ENCODE measurements around the gene EGLN3.
"Not testable (repeated sequence)": the region's sequence is repeated elsewhere in the genome, so short reads cannot be mapped to it uniquely, and the experiment has no call there.

The EGLN3 gene

DNA sequence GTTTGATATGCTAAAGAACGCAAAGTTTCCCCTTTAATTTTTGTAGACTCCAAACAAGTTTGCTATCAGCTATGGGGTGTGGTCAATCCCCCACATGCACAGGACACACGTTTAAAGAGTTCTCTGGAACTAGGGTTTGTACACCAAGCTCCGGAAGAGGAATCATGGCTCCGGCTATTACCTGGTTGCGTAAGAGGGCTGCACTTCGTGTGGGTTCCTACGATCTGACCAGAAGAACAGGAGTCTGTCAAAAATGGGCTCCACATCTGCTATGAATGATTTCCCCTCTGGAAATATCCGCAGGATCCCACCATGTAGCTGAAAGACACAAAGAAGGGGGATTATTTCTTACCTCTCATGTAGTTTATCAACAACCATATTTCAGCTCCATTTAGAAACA lies 22.0 kb downstream of the EGLN3 start:
- Histone ChIP-seq H3K9me3 (ENCODE audit: severe bottlenecking) (no peaks in the 10 kb centered on the region), H3K27ac (ENCODE audit: poor library complexity, severe bottlenecking) (no peak overlapping the region), H3K36me3 (ENCODE audit: low read depth) (peaks cover 45% of the 10 kb centered on the region), H3K27me3 (ENCODE audit: insufficient read depth, poor library complexity, severe bottlenecking) (no peaks in the 10 kb centered on the region), H3K4me3 (ENCODE audit: severe bottlenecking) (no peak overlapping the region), H3K4me1 (ENCODE audit: insufficient read depth, poor library complexity, severe bottlenecking) (peaks cover 4% of the 10 kb centered on the region)
- ATAC-seq (ENCODE audit: low read depth): no peak
- TF ChIP-seq, protein P1, sequence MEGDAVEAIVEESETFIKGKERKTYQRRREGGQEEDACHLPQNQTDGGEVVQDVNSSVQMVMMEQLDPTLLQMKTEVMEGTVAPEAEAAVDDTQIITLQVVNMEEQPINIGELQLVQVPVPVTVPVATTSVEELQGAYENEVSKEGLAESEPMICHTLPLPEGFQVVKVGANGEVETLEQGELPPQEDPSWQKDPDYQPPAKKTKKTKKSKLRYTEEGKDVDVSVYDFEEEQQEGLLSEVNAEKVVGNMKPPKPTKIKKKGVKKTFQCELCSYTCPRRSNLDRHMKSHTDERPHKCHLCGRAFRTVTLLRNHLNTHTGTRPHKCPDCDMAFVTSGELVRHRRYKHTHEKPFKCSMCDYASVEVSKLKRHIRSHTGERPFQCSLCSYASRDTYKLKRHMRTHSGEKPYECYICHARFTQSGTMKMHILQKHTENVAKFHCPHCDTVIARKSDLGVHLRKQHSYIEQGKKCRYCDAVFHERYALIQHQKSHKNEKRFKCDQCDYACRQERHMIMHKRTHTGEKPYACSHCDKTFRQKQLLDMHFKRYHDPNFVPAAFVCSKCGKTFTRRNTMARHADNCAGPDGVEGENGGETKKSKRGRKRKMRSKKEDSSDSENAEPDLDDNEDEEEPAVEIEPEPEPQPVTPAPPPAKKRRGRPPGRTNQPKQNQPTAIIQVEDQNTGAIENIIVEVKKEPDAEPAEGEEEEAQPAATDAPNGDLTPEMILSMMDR (IDR thresholded peaks at IDR 0.05; ENCODE audit: poor library complexity, severe bottlenecking): no peak
- no peak for DNase-seq (ENCODE audit: low spot score)

DNA sequence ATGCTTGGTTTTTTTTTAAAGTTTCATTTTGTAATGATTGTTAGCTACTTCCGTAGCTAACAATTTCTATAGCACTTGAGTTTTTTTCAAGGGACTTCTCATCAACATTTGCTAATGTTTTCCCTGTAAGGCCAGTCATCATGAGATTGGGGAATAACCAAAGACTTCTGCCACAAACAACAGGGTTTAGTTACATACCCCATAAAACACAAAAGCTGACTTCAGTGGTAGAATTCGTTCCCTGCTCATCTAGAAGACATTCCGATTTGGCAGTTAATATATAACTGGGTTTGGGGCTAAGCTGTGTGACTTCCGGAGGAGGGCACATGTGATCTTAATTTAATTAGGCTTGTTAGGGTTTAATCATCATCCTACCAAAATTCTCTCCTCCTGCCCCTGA lies 22.9 kb downstream of the EGLN3 start:
- Histone ChIP-seq H3K4me3 (ENCODE audit: severe bottlenecking) (no peak overlapping the region), H3K27ac (ENCODE audit: poor library complexity, severe bottlenecking) (no peak overlapping the region), H3K36me3 (ENCODE audit: low read depth) (peaks cover 45% of the 10 kb centered on the region), H3K27me3 (ENCODE audit: insufficient read depth, poor library complexity, severe bottlenecking) (no peaks in the 10 kb centered on the region), H3K9me3 (ENCODE audit: severe bottlenecking) (no peaks in the 10 kb centered on the region), H3K4me1 (ENCODE audit: insufficient read depth, poor library complexity, severe bottlenecking) (no peaks in the 10 kb centered on the region)
- no peak for ATAC-seq (ENCODE audit: low read depth)
- no peak for DNase-seq (ENCODE audit: low spot score)
- TF ChIP-seq, protein P1 (IDR thresholded peaks at IDR 0.05; ENCODE audit: poor library complexity, severe bottlenecking): no peak

DNA sequence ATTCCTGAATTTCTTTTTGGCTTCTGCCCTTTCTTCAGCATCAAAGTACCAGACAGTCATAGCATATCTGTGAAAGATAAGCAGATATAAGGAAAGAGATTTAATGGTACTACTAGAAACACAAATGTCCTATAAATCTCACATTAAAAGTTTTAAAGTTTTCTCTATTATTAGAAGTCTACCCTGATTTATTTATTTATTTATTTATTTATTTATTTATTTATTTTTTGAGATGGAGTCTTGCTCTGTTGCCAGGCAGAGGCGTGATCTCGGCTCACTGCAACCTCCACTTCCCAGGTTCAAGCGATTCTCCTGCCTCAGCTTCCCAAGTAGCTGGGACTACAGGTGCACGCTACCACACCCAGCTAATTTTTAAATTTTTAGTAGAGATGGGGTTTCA lies 23.9 kb downstream of the EGLN3 start:
- ATAC-seq (ENCODE audit: low read depth); H3K9me3 ChIP-seq (ENCODE audit: severe bottlenecking); H3K4me1 ChIP-seq (ENCODE audit: insufficient read depth, poor library complexity, severe bottlenecking); H3K27me3 ChIP-seq (ENCODE audit: insufficient read depth, poor library complexity, severe bottlenecking); H3K27ac ChIP-seq (ENCODE audit: poor library complexity, severe bottlenecking); H3K4me3 ChIP-seq (ENCODE audit: severe bottlenecking); DNase-seq (ENCODE audit: low spot score): not testable (repeated sequence)
- peaks cover 45% of the 10 kb centered on the region for H3K36me3 ChIP-seq (ENCODE audit: low read depth)

DNA sequence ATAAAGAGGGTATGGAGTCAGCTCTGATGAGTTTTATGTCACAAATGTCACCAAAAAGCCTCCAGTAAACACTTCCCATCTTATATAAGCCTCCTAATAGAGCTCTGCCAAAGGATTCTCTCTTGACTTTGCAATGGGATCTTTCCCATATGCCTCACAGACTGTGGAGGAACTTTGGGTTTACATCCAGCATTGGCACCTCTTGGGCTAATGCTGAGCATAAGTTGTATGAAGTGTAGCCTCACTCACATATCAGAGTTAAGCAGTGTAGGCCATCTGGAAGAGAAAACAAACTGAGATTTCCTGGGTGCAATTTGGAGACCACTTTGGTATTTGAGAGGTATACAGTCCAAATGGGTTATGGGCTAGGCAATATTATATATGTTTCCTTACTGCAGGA lies 24.9 kb downstream of the EGLN3 start:
- H3K36me3 ChIP-seq (ENCODE audit: low read depth): peaks cover 45% of the 10 kb centered on the region
- H3K9me3 ChIP-seq (ENCODE audit: severe bottlenecking): no peaks in the 10 kb centered on the region
- ATAC-seq (ENCODE audit: low read depth) (no peak), DNase-seq (ENCODE audit: low spot score) (no peak)
- TF ChIP-seq, protein P1 (IDR thresholded peaks at IDR 0.05; ENCODE audit: poor library complexity, severe bottlenecking): no peak
- peaks cover 4% of the 10 kb centered on the region for H3K4me1 ChIP-seq (ENCODE audit: insufficient read depth, poor library complexity, severe bottlenecking)
- no peaks in the 10 kb centered on the region for H3K27me3 ChIP-seq (ENCODE audit: insufficient read depth, poor library complexity, severe bottlenecking)
- H3K4me3 ChIP-seq (ENCODE audit: severe bottlenecking): no peak overlapping the region
- H3K27ac ChIP-seq (ENCODE audit: poor library complexity, severe bottlenecking): no peak overlapping the region

DNA sequence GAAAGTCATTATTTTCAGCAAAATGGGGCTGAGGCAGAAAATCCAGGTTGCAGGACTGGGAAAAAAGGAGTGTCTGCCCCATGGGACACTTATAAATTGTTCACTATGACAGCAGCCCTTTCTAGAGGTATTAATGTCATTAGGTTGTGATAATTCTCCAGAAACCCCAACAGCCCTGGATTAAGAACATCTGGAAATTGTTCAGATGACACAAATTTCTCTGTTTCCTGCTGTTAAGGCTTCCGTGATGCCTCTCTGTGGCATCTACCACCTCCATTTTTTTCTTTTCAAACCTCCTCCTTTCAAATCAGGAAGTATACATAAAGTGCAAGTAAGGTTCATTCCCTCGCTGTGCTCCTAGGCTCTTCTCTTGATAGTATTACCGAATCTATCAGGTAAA lies 25.6 kb downstream of the EGLN3 start:
- H3K36me3 ChIP-seq (ENCODE audit: low read depth): peaks cover 44% of the 10 kb centered on the region
- TF ChIP-seq, protein P1 (IDR thresholded peaks at IDR 0.05; ENCODE audit: poor library complexity, severe bottlenecking): no peak
- no peak overlapping the region for H3K27ac ChIP-seq (ENCODE audit: poor library complexity, severe bottlenecking)
- peaks cover 4% of the 10 kb centered on the region for H3K4me1 ChIP-seq (ENCODE audit: insufficient read depth, poor library complexity, severe bottlenecking)
- H3K4me3 ChIP-seq (ENCODE audit: severe bottlenecking): no peak overlapping the region
- H3K9me3 ChIP-seq (ENCODE audit: severe bottlenecking): no peaks in the 10 kb centered on the region
- DNase-seq (ENCODE audit: low spot score) (no peak), ATAC-seq (ENCODE audit: low read depth) (no peak)
- H3K27me3 ChIP-seq (ENCODE audit: insufficient read depth, poor library complexity, severe bottlenecking): no peaks in the 10 kb centered on the region

All from RWPE2 (cell line).